Smooth muscle cell (in vitro differentiated cells): ENCODE results near the gene CYLD. TPM values are rescaled to one million over a fixed set of nuclear protein-coding genes. Genes with fewer than 3 reads are reported as not detected.

Experiments used
- DNase-seq: peaks from one replicate; lab custom pipeline; 2025; ENCODE audit not compliant: unreplicated experiment; lab: John Stamatoyannopoulos, UW
- H2AFZ ChIP-seq: fragments of 200-600 bp; sonication (generic); 2 replicates; pipeline ENCODE4 v1.6.0; 2016; ENCODE audit warnings: antibody characterized with exemption, low read depth, mild to moderate bottlenecking
- H3F3A ChIP-seq: fragments of 200-600 bp; sonication (generic); 2 replicates; pipeline ENCODE4 v1.6.0; 2017; ENCODE audit warnings: antibody characterized with exemption, low read depth
- H3K27ac ChIP-seq: fragments of 200-600 bp; sonication (generic); 2 replicates; pipeline ENCODE4 v1.5.1; 2016; ENCODE audit warnings: low read depth, mild to moderate bottlenecking
- H3K27me3 ChIP-seq: fragments of 200-600 bp; sonication (generic); 2 replicates; pipeline ENCODE4 v1.6.1; 2016; ENCODE audit warnings: low read depth, mild to moderate bottlenecking
- H3K36me3 ChIP-seq: fragments of 200-600 bp; sonication (generic); 2 replicates; pipeline ENCODE4 v1.5.1; 2016; ENCODE audit warnings: low read depth
- H3K4me1 ChIP-seq: fragments of 200-600 bp; sonication (generic); 2 replicates; pipeline ENCODE4 v1.5.1; 2016; ENCODE audit warnings: low read depth
- H3K4me2 ChIP-seq: fragments of 200-600 bp; sonication (generic); 2 replicates; pipeline ENCODE4 v1.6.0; 2016; ENCODE audit warnings: mild to moderate bottlenecking
- H3K4me3 ChIP-seq: fragments of 200-600 bp; sonication (generic); 2 replicates; pipeline ENCODE4 v1.5.1; 2016; ENCODE audit warnings: mild to moderate bottlenecking
- H3K79me2 ChIP-seq: fragments of 200-600 bp; sonication (generic); 2 replicates; pipeline ENCODE4 v1.6.0; 2016; ENCODE audit warnings: low read depth, mild to moderate bottlenecking
- H3K9ac ChIP-seq: fragments of 200-600 bp; sonication (generic); 2 replicates; pipeline ENCODE4 v1.6.0; 2016; ENCODE audit warnings: low read depth
- H3K9me3 ChIP-seq: fragments of 200-600 bp; sonication (generic); replicated peaks from 2 replicates; pipeline ENCODE4 v1.5.1; 2016; ENCODE audit warnings: low read depth
- H4K20me1 ChIP-seq: fragments of 200-600 bp; sonication (generic); 2 replicates; pipeline ENCODE4 v1.6.0; 2016; ENCODE audit warnings: low read depth
- WGBS: methylation state at CpG from one replicate; pipeline ENCODE4 v1.1.7; 2016; ENCODE audit warnings: low lambda C conversion rate; 5-methylcytosine and 5-hydroxymethylcytosine counted together
- polyA plus RNA-seq: library from polyadenylated mRNA; unstranded; fragments of >200 nt; fragmentation: Nextera tagmentation; extraction: Ambion mirVana; gene quantifications from 2 replicates; pipeline ENCODE4 v1.2.1, GENCODE V29; 2016
- total RNA-seq: library from RNA; depleted of rRNA; stranded (reverse); fragments of >200 nt; gene quantifications from 2 replicates; pipeline ENCODE4 v1.2.3, GENCODE V29; 2014
- TF ChIP-seq, protein P1 (sequence below): fragments of 200-600 bp; sonication (generic); IDR thresholded peaks from 2 replicates; pipeline ENCODE4 v1.5.1; 2017; ENCODE audit warnings: borderline replicate concordance, mild to moderate bottlenecking, antibody characterized with exemption; ENCODE audit not compliant: insufficient read depth, poor library complexity, severe bottlenecking

CYLD gene
- total and polyA plus RNA-seq, 2 experiments from 2014 or later = 11.3 to 13.8 TPM

DNA sequence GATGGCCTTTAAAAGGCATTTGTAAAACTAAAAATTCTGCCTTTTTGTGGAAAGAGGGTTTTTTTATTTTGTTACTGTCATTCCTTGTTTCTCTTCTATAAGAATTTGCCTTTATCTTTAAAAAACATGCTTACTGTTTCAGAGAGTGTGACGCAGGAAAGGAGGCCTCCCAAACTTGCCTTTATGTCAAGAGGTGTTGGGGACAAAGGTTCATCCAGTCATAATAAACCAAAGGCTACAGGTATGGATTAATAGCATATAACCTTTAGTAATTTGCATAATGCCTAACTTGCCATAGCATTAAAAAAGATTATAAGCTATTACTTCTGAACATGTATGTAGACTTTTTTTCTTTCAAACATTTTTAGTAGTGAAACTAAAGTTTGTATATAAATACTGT lies 34.2 kb downstream of the CYLD start:
- no peak for DNase-seq
- Histone ChIP-seq H3K9me3 (no peaks in the 10 kb centered on the region), H3F3A (no peaks in the 10 kb centered on the region), H3K9ac (no peak overlapping the region), H4K20me1 (peaks cover 29% of the 10 kb centered on the region), H2AFZ (no peak overlapping the region), H3K4me2 (no peak overlapping the region), H3K4me1 (no peaks in the 10 kb centered on the region), H3K27me3 (no peaks in the 10 kb centered on the region), H3K4me3 (no peak overlapping the region), H3K79me2 (no peaks in the 10 kb centered on the region), H3K27ac (no peak overlapping the region), H3K36me3 (peaks cover 7% of the 10 kb centered on the region)
- 96% methylated on average over 1 of the region's 1 CpG for WGBS
- TF ChIP-seq, protein P1, sequence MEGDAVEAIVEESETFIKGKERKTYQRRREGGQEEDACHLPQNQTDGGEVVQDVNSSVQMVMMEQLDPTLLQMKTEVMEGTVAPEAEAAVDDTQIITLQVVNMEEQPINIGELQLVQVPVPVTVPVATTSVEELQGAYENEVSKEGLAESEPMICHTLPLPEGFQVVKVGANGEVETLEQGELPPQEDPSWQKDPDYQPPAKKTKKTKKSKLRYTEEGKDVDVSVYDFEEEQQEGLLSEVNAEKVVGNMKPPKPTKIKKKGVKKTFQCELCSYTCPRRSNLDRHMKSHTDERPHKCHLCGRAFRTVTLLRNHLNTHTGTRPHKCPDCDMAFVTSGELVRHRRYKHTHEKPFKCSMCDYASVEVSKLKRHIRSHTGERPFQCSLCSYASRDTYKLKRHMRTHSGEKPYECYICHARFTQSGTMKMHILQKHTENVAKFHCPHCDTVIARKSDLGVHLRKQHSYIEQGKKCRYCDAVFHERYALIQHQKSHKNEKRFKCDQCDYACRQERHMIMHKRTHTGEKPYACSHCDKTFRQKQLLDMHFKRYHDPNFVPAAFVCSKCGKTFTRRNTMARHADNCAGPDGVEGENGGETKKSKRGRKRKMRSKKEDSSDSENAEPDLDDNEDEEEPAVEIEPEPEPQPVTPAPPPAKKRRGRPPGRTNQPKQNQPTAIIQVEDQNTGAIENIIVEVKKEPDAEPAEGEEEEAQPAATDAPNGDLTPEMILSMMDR = no peak

DNA sequence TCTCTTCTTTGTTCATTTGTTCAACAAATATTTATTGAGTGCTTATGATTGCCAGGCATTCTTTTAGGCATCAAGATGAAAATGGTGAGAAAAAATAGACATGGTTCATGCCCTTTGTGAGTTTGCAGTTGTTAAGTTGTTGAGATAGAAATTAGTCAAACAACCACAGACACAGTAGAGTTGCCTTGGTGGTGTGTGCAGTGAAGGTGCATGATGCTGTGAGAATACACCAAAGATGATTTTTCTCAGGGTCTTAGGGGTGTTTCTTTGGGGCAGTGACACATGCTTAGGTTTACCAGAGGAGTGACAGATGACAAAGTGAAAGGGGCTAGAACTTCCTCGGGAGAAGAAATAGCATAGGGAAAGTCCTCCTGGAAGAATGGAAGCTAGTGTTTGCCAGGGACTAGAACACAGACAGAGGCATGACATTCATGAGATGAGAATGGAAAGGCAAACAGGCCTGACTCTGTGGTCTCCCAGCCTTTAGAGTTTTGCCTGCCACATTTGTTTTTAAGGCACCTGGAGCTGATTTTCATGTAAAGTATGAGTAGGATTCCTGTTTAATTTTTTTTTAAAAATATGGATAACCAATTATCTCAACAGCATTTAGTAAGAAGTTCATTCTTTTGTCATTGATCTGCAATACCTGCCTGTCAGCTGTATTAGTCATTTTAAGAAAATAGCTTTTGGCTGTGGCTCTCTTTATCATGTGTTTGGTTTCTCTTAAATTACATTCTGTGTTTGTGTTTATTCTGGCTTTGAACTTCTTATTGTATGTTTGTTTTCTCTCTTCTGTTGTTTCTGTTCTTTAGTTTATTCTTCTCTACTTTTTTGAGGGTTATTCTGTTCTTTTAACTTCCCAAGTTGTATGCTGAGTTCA lies 36.6 kb downstream of the CYLD start:
- Histone ChIP-seq H3K4me1 (no peaks in the 10 kb centered on the region), H3K79me2 (no peaks in the 10 kb centered on the region), H3K27ac (no peak overlapping the region), H3K9me3 (no peaks in the 10 kb centered on the region), H4K20me1 (peaks cover 24% of the 10 kb centered on the region), H3K9ac (no peak overlapping the region), H2AFZ (no peak overlapping the region), H3K4me3 (no peak overlapping the region), H3K36me3 (peaks cover 7% of the 10 kb centered on the region), H3K4me2 (no peak overlapping the region), H3K27me3 (no peaks in the 10 kb centered on the region), H3F3A (no peaks in the 10 kb centered on the region)
- 97% methylated on average over 1 of the region's 1 CpG for WGBS
- TF ChIP-seq, protein P1 = no peak
- no peak for DNase-seq

DNA sequence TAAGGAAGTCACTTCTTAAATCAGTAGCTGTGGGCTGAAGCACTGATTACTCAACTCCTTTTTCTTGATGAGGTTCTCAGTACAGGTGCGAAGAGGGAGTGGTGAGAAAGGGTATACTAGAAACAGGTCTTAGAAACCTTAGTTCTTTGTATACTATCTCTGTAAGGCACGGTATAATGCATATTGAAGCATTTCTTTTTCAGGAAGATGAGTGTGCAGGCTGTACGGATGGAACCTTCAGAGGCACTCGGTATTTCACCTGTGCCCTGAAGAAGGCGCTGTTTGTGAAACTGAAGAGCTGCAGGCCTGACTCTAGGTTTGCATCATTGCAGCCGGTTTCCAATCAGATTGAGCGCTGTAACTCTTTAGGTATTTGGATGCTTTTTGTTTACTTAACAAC lies 39.2 kb downstream of the CYLD start:
- Histone ChIP-seq H3K9ac (no peak overlapping the region), H4K20me1 (peaks cover 7% of the 10 kb centered on the region), H2AFZ (no peak overlapping the region), H3K79me2 (no peaks in the 10 kb centered on the region), H3K9me3 (no peaks in the 10 kb centered on the region), H3K4me1 (no peaks in the 10 kb centered on the region), H3K4me3 (no peak overlapping the region), H3K27ac (no peak overlapping the region), H3K4me2 (no peak overlapping the region), H3F3A (no peaks in the 10 kb centered on the region), H3K27me3 (no peaks in the 10 kb centered on the region), H3K36me3 (peaks cover 11% of the 10 kb centered on the region)
- TF ChIP-seq, protein P1 = no peak
- DNase-seq = no peak
- 79% methylated on average over 7 of the region's 7 CpGs for WGBS

DNA sequence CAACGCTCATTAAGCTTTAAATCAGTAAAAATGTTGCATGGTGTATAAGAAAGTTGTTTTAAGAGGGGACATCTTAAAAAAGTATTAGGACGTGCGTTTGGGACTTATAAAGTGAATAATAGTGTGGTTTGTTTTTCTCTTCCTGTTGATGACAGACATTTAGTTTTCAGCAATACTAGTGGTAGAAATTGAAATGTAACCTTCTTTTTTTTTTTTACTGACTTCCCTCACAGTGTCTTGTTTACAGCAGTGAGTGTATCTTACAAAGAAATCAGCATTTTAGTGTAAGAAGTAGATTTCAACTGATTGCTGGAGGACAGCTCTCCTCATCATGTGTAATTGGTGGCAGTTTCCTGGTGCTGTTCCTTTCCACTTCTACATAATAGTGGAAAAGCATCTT lies 39.6 kb downstream of the CYLD start:
- H3K4me1 ChIP-seq = no peaks in the 10 kb centered on the region

More for the DNA sequence above, 39.6 kb downstream of the CYLD start:
- DNase-seq = no peak
- H3K9ac ChIP-seq = no peak overlapping the region
- H3K4me2 ChIP-seq = no peak overlapping the region
- H3K27ac ChIP-seq = no peak overlapping the region
- H3K4me3 ChIP-seq = no peak overlapping the region
- peaks cover 11% of the 10 kb centered on the region for H3K36me3 ChIP-seq
- WGBS = 94% methylated on average over 3 of the region's 3 CpGs
- no peaks in the 10 kb centered on the region for H3K79me2 ChIP-seq
- H4K20me1 ChIP-seq = peaks cover 3% of the 10 kb centered on the region
- TF ChIP-seq, protein P1 = no peak
- no peaks in the 10 kb centered on the region for H3K27me3 ChIP-seq
- no peak overlapping the region for H2AFZ ChIP-seq
- no peaks in the 10 kb centered on the region for H3K9me3 ChIP-seq
- H3F3A ChIP-seq = no peaks in the 10 kb centered on the region
